Neural cell (in vitro differentiated cells): ENCODE data around the gene MEGF6.

Experiments
- CTCF ChIP-seq: fragments of 450-650 bp; IDR thresholded peaks from 2 replicates; pipeline ENCODE4 v1.5.1; 2014; ENCODE audit warnings: antibody characterized with exemption, mild to moderate bottlenecking, moderate library complexity; ENCODE audit not compliant: poor library complexity, severe bottlenecking
- EP300 ChIP-seq: fragments of 450-650 bp; conservative IDR thresholded peaks from 2 replicates; pipeline ENCODE4 v1.6.1; 2014; ENCODE audit warnings: antibody characterized with exemption, mild to moderate bottlenecking, moderate library complexity; ENCODE audit not compliant: poor library complexity, severe bottlenecking
- EZH2 ChIP-seq: fragments of 200-600, 300-800 bp; shearing (Covaris generic), sonication (generic); IDR thresholded peaks from 2 replicates; pipeline ENCODE4 v1.6.1; 2014; ENCODE audit warnings: antibody characterized with exemption, low read length, borderline replicate concordance, mild to moderate bottlenecking; ENCODE audit not compliant: insufficient read depth, poor library complexity, severe bottlenecking
- MXI1 ChIP-seq: fragments of 450-650 bp; conservative IDR thresholded peaks from 2 replicates; pipeline ENCODE4 v1.6.1; 2014; ENCODE audit warnings: antibody characterized with exemption, mild to moderate bottlenecking; ENCODE audit not compliant: poor library complexity, severe bottlenecking
- POLR2AphosphoS5 ChIP-seq: IDR thresholded peaks from 2 replicates; pipeline ENCODE4 v1.6.1; 2012
- RAD21 ChIP-seq: fragments of 450-650 bp; conservative IDR thresholded peaks from 2 replicates; pipeline ENCODE4 v1.6.1; 2014; ENCODE audit warnings: antibody characterized with exemption, mild to moderate bottlenecking, moderate library complexity
- REST ChIP-seq: IDR thresholded peaks from 2 replicates; pipeline ENCODE4 v1.6.1; 2012; ENCODE audit warnings: borderline replicate concordance
- SMC3 ChIP-seq: fragments of 450-650 bp; conservative IDR thresholded peaks from 2 replicates; pipeline ENCODE4 v1.6.1; 2014; ENCODE audit warnings: antibody characterized with exemption, mild to moderate bottlenecking, moderate library complexity; ENCODE audit not compliant: poor library complexity
- TAF1 ChIP-seq: IDR thresholded peaks from 2 replicates; pipeline ENCODE4 v1.6.1; 2012; ENCODE audit warnings: low read depth

- TF ChIP-seq REST, result no peak
- no peak for TF ChIP-seq EZH2
- TF ChIP-seq CTCF, result no peak
- TF ChIP-seq POLR2AphosphoS5, result no peak
- TF ChIP-seq EP300, result no peak
- TF ChIP-seq RAD21, result no peak
- no peak for TF ChIP-seq TAF1
- no peak for TF ChIP-seq MXI1
- TF ChIP-seq SMC3, result no peak
Measured at GRCh38 chr1:3472906-3473305, 138.4 kb downstream of the MEGF6 start.
